K562 (cell line): ENCODE measurements around the gene CFAP141. TPM values are rescaled to one million over a fixed set of nuclear protein-coding genes. Genes with fewer than 3 reads are reported as not detected.
A peak's percentile ranks its signal among the peaks of the same experiment; 100 is the strongest.

ENCODE experiments used
- ATF1 ChIP-seq, 2 experiments: fragments of 450-650 bp in 1 of 2; IDR thresholded peaks; 2 replicates each; pipeline ENCODE4 v1.6.1; 2016; ENCODE audit warnings: missing compliant biosample characterization in 1 of 2, missing genetic modification characterization in 1 of 2
- CCNT2 ChIP-seq: IDR thresholded peaks from 2 replicates; pipeline ENCODE4 v1.6.1; 2011; ENCODE audit warnings: borderline replicate concordance, low read depth, mild to moderate bottlenecking, moderate library complexity, mixed read lengths, low read length; ENCODE audit not compliant: insufficient read length; ENCODE audit errors: extremely low read depth
- KAT2B ChIP-seq: IDR thresholded peaks from one replicate; pipeline ENCODE4 v1.6.1; 2012; ENCODE audit warnings: low read depth, mild to moderate bottlenecking, control low read depth, inconsistent platforms, low read length, moderate library complexity
- MTA3 ChIP-seq: fragments of 450-650 bp; formaldehyde crosslinking; IDR thresholded peaks from 2 replicates; pipeline ENCODE4 v1.6.1; 2017; ENCODE audit warnings: mild to moderate bottlenecking, borderline replicate concordance
- NONO ChIP-seq, 2 experiments: fragments of 200-400 bp in 1 of 2; fragments of 450-650 bp in 1 of 2; formaldehyde crosslinking in 1 of 2; IDR thresholded peaks; 2 replicates each; pipeline ENCODE4 v1.6.1; 2017; ENCODE audit warnings: low read depth in 2 of 2, mild to moderate bottlenecking in 2 of 2, moderate library complexity in 2 of 2, low read length in 1 of 2
- PHF8 ChIP-seq: fragments of 200-600 bp; sonication (generic); IDR thresholded peaks from 2 replicates; pipeline ENCODE4 v1.6.1; 2012; ENCODE audit warnings: mixed run types, mild to moderate bottlenecking, inconsistent platforms, low read length, moderate library complexity, borderline replicate concordance
- RCOR1 ChIP-seq, 2 experiments: IDR thresholded peaks; 2 replicates each; pipeline ENCODE4 v1.6.1; 2012; ENCODE audit warnings: low read depth in 2 of 2, low read length in 2 of 2, borderline replicate concordance in 1 of 2, improper control_type of control experiment in 1 of 2
- TCF3 ChIP-seq: sonication (generic); formaldehyde crosslinking; IDR thresholded peaks from 2 replicates; pipeline ENCODE4 v1.4.0; 2020; ENCODE audit warnings: mild to moderate bottlenecking, missing genetic modification reagents
- THRB ChIP-seq: fragments of 450-650 bp; formaldehyde crosslinking; conservative IDR thresholded peaks from 2 replicates; pipeline ENCODE4 v1.4.0; 2022; ENCODE audit warnings: mild to moderate bottlenecking, missing genetic modification characterization
- TRIM28 ChIP-seq: fragments of 450-650 bp; IDR thresholded peaks from 2 replicates; pipeline ENCODE4 v1.6.1; 2017
- YY1 ChIP-seq, 3 experiments: IDR thresholded peaks; 2 replicates each; pipeline ENCODE4 v1.6.1; 2011; ENCODE audit warnings: low read length in 2 of 3, mild to moderate bottlenecking in 2 of 3, moderate library complexity in 2 of 3, borderline replicate concordance in 1 of 3, control low read depth in 1 of 3, low read depth in 1 of 3; ENCODE audit not compliant: insufficient read depth in 3 of 3, insufficient replicate concordance in 2 of 3, control insufficient read depth in 1 of 3, insufficient read length in 1 of 3; ENCODE audit errors: extremely low read depth in 1 of 3
- ZKSCAN1 ChIP-seq: fragments of 150-350 bp; IDR thresholded peaks from 2 replicates; pipeline ENCODE4 v1.6.1; 2016; ENCODE audit warnings: low read depth, low read length
- ZNF318 ChIP-seq, 2 experiments: fragments of 450-650 bp; IDR thresholded peaks; 2 replicates each; pipeline ENCODE4 v1.6.1; 2016; ENCODE audit warnings: mild to moderate bottlenecking in 2 of 2, borderline replicate concordance in 1 of 2, low read depth in 1 of 2, moderate library complexity in 1 of 2
- ZNF589 ChIP-seq: fragments of 200-800 bp; sonication (Bioruptor generic); IDR thresholded peaks from 2 replicates; pipeline ENCODE4 v1.6.1; 2016; ENCODE audit warnings: low read depth, missing genetic modification characterization, missing compliant biosample characterization
- polyA plus RNA-seq, 8 experiments: library from polyadenylated mRNA; depleted of rRNA in 4 of 8; stranded (reverse) in 5 of 8; unstranded in 3 of 8; fragments of >200 nt; fragmentation: Nextera tagmentation in 2 of 8; fragmentation: Illumina TruSeq in 1 of 8; extraction: Ambion mirVana in 2 of 8; extraction: Trizol in 1 of 8; gene quantifications; 2 replicates each; pipeline versions ENCODE4 v1.2.1 to v1.2.3, GENCODE V29; 2011 to 2014; ENCODE audit warnings: inconsistent platforms in 1 of 8, missing spikeins in 1 of 8
- total RNA-seq, 7 experiments: library from RNA; depleted of rRNA in 6 of 7; stranded (reverse); fragments of >200 nt in 6 of 7; fragmentation: Illumina TruSeq in 2 of 7; extraction: Trizol in 2 of 7; gene quantifications; 2 replicates each; pipeline versions ENCODE4 v1.2.1 to v1.2.3, GENCODE V29; 2011 to 2021; ENCODE audit warnings: low replicate concordance in 1 of 7

The CFAP141 gene
- total and polyA plus RNA-seq, 9 of the 15 experiments (the other 6 are each of a cell fraction or from before 2014, with no cell fraction given), result not detected

DNA sequence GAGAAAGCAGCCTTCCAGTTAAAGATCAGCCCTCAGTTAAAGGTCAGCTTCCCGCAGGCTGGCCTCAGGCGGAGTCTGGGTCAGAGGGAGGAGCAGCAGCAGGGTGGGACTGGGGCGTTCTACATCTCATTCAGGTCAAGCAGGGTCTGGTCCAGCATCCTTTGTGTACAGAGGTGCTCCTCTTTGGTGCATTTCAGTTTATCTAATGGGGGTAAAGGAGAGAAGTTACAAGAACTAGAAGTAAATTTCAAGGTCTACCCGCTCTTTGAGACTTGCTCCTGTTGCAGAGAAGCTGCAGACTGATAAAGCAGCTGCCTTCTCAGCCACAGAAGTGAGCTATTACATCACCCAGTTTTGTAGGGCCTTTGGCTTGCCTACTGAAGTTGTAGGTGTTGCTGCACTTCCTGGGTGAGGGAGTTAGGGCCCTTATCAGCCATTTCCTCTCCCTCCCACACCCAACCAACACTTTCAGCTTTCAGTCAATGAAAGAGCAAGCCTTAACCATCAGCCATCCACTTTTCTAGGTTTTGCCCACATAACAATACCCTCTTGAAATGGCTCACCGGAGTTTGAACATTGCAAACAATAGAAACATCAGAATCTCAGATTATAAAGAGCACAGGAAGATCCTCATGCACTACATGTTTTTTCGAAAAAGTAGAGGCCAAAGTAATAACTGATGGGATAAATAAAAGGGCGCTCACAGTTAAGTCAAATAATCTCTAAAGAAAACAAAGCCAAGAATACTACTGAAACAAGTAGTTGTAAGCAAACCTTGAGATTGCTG is 48.4 kb downstream of the CFAP141 start (continued):
- TF ChIP-seq ZNF318 (IDR thresholded peaks at IDR 0.05; ENCODE audit: borderline replicate concordance in 1 of 2, low read depth in 1 of 2) (peak in 1 of 2 experiments; percentile 68; a peak in 2 of 4 replicates), ZKSCAN1 (peak; percentile 84), KAT2B (no peak), ATF1 (CRISPR knock-in tag; IDR thresholded peaks at IDR 0.05) (no peak), ATF1 (tag; IDR thresholded peaks at IDR 0.05) (peak; percentile 85), ZNF589 (CRISPR knock-in tag) (peak; percentile 58; the same call in 1 of the 2 replicates), RCOR1 (IDR thresholded peaks at IDR 0.05; ENCODE audit: borderline replicate concordance in 1 of 2, low read depth in 2 of 2, low read length in 2 of 2) (peak in 1 of 2 experiments; percentile 84; a peak in 1 of 4 replicates), CCNT2 (peak; percentile 57), THRB (CRISPR knock-in tag) (0 out of 2 replicates have a peak, but pooled peaks have one; percentile 6), MTA3 (peak; percentile 93), PHF8 (peak; percentile 14; the same call in 1 of the 2 replicates), YY1 (IDR thresholded peaks at IDR 0.05; ENCODE audit: borderline replicate concordance in 1 of 3, control insufficient read depth in 1 of 3, extremely low read depth in 1 of 3, insufficient read depth in 3 of 3, insufficient read length in 1 of 3, insufficient replicate concordance in 2 of 3, low read depth in 1 of 3, low read length in 2 of 3) (peak in 2 of 3 experiments; percentile 63 to 80), TRIM28 (peak; percentile 84; the same call in 1 of the 2 replicates), TCF3 (CRISPR knock-in tag) (peak; percentile 78), NONO (IDR thresholded peaks at IDR 0.05; ENCODE audit: low read depth in 2 of 2, low read length in 1 of 2) (0 out of 4 replicates have a peak, but pooled peaks of 1 of the 2 experiments have one; percentile 60)
